ENCODE measurements around the gene COPB1. TPM values are rescaled to one million over a fixed set of nuclear protein-coding genes. Genes with fewer than 3 reads are reported as not detected.

Gene COPB1
- total RNA-seq, 2 donors from 2014 or later, result 46.1 to 62.5 TPM

DNA sequence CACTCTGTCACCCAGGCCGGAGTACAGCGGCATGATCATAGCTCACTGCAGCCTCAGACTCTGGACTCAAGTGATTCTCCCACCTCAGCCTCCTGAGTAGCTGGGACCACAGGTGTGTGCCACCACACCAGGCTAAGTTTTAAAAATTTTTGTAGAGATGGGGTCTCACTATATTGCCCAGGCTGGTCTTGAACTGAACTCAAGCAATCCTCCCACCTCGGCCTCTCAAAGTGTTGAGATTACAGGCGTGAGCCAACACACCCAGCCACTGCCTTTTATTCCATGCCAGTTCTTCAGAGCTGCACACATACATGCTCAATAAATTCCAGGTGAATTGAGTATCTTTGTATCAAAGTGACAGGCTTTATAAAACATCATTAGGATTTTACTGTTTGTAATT is 2.4 kb upstream of the COPB1 start:
- TF ChIP-seq, protein P1, sequence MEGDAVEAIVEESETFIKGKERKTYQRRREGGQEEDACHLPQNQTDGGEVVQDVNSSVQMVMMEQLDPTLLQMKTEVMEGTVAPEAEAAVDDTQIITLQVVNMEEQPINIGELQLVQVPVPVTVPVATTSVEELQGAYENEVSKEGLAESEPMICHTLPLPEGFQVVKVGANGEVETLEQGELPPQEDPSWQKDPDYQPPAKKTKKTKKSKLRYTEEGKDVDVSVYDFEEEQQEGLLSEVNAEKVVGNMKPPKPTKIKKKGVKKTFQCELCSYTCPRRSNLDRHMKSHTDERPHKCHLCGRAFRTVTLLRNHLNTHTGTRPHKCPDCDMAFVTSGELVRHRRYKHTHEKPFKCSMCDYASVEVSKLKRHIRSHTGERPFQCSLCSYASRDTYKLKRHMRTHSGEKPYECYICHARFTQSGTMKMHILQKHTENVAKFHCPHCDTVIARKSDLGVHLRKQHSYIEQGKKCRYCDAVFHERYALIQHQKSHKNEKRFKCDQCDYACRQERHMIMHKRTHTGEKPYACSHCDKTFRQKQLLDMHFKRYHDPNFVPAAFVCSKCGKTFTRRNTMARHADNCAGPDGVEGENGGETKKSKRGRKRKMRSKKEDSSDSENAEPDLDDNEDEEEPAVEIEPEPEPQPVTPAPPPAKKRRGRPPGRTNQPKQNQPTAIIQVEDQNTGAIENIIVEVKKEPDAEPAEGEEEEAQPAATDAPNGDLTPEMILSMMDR (IDR thresholded peaks at IDR 0.05), result no peak
- TF ChIP-seq POLR2A (IDR thresholded peaks at IDR 0.05), result no peak
- 91 to 100% methylated on average over 4 of the region's 4 CpGs for WGBS, 2 donors
- Histone ChIP-seq H3K36me3 (replicated peaks in 1 of 2; ENCODE audit: insufficient read depth in 1 of 2, low read depth in 2 of 2) (peaks cover 3 to 11% of the 10 kb centered on the region in 2 donors), H3K9me3 (no peaks in the 10 kb centered on the region), H3K4me1 (peaks cover 11% of the 10 kb centered on the region), H3K27ac (no peak overlapping the region), H3K4me3 (no peak overlapping the region), H3K27me3 (no peaks in the 10 kb centered on the region)
- intact Hi-C loops (cut with DNase I), result no loop called here
- ATAC-seq (no peak), DNase-seq (no peak)

- ATAC-seq (peak; percentile 68), DNase-seq (peak; percentile 57 to 75 (median 63))
- no peaks in the 10 kb centered on the region for H3K27me3 ChIP-seq
- H3K4me1 ChIP-seq, result peaks cover 24% of the 10 kb centered on the region
- H3K9me3 ChIP-seq, result no peaks in the 10 kb centered on the region
- WGBS, 2 donors, result 0 to 1% methylated on average over 6 of the region's 6 CpGs
- peak overlapping the region in 1 of 2 donors; percentile 91 for H3K4me3 ChIP-seq
- peak overlapping the region; percentile 75 to 92 (median 81) for H3K27ac ChIP-seq
- H3K36me3 ChIP-seq (replicated peaks in 1 of 2; ENCODE audit: insufficient read depth in 1 of 2, low read depth in 2 of 2), result peaks cover 0 to 3% of the 10 kb centered on the region in 2 donors
- TF ChIP-seq, protein P1 (IDR thresholded peaks at IDR 0.05), result no peak
- no peak for TF ChIP-seq POLR2A (IDR thresholded peaks at IDR 0.05)
- intact Hi-C loops (cut with DNase I), result no loop called here
These were observed 605 bp upstream of the COPB1 start for GRCh38 chr11:14500181-14500651.

DNA sequence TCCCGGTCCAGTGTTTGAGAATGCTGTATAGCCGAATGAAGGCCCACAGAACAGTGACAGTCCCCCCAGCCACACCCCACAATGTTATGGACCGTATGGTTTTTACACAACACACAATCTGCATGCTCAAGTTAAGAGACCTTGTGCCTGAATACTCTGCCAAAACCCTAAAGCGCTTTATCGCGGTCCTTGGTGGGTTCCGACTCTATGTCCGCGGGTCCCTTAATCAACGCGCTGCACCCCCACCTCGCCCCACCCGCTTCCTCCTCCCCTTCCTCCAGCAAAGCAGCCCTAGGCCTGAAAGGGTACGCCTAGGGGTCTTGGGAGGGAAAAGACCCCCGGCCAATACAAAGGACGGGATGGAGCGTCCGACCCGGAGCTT is 442 bp downstream of the COPB1 start:
- intact Hi-C loops (cut with DNase I), result no loop called here
- H3K27me3 ChIP-seq, result no peaks in the 10 kb centered on the region
- peak overlapping the region; percentile 75 to 92 (median 82) for H3K27ac ChIP-seq
- peaks cover 0 to under 1% of the 10 kb centered on the region in 2 donors for H3K36me3 ChIP-seq (replicated peaks in 1 of 2; ENCODE audit: insufficient read depth in 1 of 2, low read depth in 2 of 2)
- TF ChIP-seq POLR2A (IDR thresholded peaks at IDR 0.05), result no peak
- TF ChIP-seq, protein P1 (IDR thresholded peaks at IDR 0.05), result no peak
- peak; percentile 36 to 53 (median 42) for DNase-seq
- WGBS, 2 donors, result 0 to 1% methylated on average over 14 to 19 of the region's 19 CpGs
- peak; percentile 19 for ATAC-seq
- peaks cover 31% of the 10 kb centered on the region for H3K4me1 ChIP-seq
- H3K9me3 ChIP-seq, result no peaks in the 10 kb centered on the region
- H3K4me3 ChIP-seq, result peak overlapping the region; percentile 91 to 93

DNA sequence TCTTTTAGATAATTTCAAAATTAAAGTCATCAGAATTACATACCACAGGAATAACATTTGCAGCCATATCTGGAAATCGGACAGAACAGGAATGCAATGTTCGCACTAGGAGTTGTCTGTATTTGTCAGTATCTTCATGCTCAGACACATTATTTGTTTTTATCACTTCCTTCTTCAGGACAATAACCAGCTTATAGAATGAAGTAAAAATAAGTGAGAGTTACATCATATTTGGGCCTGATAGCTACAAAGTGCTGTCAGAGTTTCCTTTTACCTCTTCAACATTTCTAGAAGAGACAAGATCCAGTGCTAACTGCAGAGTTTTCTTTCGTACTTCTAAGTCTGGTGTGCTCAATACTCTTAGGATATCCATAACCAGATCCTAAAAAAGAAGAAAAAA is 18.9 kb downstream of the COPB1 start:
- intact Hi-C loops (cut with DNase I), result no loop called here
- Histone ChIP-seq H3K4me3 (no peak overlapping the region), H3K27ac (no peak overlapping the region), H3K36me3 (replicated peaks in 1 of 2; ENCODE audit: insufficient read depth in 1 of 2, low read depth in 2 of 2) (peaks cover 21 to 54% of the 10 kb centered on the region in 2 donors), H3K4me1 (no peaks in the 10 kb centered on the region), H3K9me3 (no peaks in the 10 kb centered on the region), H3K27me3 (no peaks in the 10 kb centered on the region)
- WGBS, 2 donors, result 92% methylated on average over 3 of the region's 3 CpGs
- DNase-seq, result no peak
- ATAC-seq, result no peak
- TF ChIP-seq, protein P1 (IDR thresholded peaks at IDR 0.05), result no peak
- TF ChIP-seq POLR2A (IDR thresholded peaks at IDR 0.05), result no peak

DNA sequence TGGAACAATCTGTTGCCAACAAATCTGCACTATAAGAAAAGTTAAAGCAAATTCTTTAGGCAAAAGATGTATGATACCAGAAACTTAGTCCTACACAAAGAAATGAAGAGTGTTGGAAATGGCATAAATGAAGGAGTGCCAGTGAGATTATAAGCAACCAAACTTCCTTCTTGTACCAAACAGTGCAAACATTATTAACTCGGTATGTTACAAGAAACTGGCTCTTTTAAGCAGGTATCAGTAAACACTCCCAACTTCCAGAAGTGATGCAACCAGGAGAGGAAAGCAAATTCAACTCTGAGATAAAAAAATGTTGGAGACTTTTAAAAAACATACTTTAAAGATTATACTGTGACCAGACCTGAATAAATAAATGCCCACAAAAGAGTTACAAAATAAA is 28.5 kb downstream of the COPB1 start:
- Histone ChIP-seq H3K9me3 (no peaks in the 10 kb centered on the region), H3K4me3 (no peak overlapping the region), H3K36me3 (replicated peaks in 1 of 2; ENCODE audit: insufficient read depth in 1 of 2, low read depth in 2 of 2) (peaks cover 6 to 50% of the 10 kb centered on the region in 2 donors), H3K4me1 (peaks cover 8% of the 10 kb centered on the region), H3K27me3 (no peaks in the 10 kb centered on the region), H3K27ac (no peak overlapping the region)
- TF ChIP-seq POLR2A (IDR thresholded peaks at IDR 0.05), result no peak
- TF ChIP-seq, protein P1 (IDR thresholded peaks at IDR 0.05), result no peak
- WGBS, 2 donors, result 7 to 24% methylated on average over 1 of the region's 1 CpG
- DNase-seq (no peak), ATAC-seq (no peak)
- intact Hi-C loops (cut with DNase I), result no loop called here
